CD4-positive, alpha-beta T cell treated with Interleukin-6 at 100 ng/mL for 8 hours (primary cell): ENCODE data around the gene HNRNPUL1.

Source experiments
- DNase-seq: peaks from one replicate; pipeline ENCODE4 v3.0.0-alpha.2; 2020; ENCODE audit warnings: mixed read lengths, low spot score

HNRNPUL1 gene

DNA sequence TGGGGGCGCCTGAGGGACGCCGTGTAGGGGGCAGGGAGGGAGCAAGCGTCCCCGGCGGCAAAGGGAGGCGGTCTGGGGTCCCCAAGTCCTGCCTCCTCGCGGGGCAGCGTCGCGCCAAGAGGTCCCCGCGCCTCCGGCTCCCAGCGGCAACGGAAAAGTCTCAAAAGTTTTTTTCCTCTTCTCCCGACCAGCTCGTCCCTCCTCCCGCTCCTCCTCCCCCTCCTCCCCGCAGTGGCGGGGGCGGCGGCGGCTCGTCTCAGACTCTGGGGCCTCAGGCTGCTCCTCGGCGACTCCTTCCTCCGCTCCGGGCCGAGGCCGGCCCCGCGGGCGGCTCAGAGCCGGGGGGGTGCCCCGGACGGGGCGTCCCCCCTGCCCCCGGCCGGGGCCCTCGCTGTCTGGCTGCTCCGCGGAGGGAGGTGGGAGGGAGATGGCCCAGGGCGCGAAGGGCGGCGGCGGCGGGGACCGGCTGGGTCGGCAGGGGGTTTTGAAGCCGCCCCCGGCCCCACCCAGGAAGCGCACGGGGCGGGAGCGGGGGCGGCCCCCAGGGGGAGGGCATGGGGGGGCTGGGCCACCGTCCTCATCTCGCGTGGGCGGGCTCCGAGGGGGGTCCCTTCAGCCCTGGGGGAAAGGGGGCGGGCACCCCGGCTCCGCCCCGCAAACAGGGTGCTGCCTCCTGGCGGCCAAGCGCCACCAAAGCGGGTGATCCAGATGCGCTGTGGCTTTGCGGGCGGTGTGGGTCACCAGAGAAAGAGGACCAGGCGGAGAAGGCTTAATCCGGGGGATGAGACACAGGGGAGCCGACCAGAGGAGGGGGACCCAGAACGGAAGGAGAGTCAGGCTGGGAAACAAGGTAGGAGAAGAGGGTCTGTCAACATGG is 89.5 kb downstream of the HNRNPUL1 start, which contains the start of gene TGFB1:
Gene TGFB1, minus strand, starts transcription at position 457 of the 877 bp plus-strand sequence. CDS start 878 bp downstream, outside the sequence.
- peak; percentile 95 for DNase-seq

DNA sequence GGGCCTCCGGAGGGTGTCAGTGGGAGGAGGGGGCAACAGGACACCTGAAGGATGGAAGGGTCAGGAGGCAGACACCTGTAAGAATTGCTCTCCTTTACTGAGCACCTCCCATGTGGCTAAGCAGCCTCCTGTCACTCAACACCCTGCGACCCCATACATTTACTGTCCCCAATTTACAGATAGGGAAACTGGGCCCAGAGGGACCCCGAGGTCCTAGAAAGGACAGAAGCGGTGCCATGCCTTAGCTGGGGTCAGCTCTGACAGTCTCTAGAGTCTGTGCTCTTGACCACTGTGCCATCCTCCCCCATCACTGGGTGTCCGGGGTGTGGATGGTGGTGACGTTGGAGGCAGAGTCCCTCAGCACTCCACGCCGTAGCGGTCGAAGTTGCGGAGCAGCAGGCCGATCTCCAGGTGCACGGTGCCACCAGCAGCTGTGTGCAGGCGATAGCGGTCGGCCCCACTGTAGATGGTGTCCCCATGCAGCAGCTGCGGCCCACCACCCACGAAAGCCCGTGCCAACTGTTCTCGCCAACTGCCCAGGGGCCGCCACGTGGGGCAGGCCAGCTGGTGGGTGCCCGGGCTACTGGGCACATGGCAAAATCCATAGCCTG is 90.3 kb downstream of the HNRNPUL1 start:
- DNase-seq = no peak

DNA sequence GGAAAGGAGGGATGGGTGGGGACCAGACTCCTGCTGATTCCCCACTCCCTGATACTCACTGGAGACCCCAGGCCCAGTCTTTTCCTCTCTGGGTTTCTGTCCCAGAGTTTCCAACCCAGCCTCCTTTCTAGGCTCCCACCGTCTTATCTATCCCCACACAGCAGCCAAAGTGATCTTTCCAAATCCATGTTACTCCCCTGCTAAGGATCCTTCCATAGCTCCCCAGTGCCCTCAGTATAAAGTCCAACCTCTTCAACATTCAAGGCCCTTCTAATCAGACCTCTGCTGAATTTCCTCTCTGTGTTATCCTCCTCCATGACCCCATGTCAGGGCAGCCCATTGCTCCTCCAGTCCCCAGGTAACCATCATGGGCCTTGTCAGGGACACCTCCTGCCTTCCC is 90.9 kb downstream of the HNRNPUL1 start:
- DNase-seq = no peak

DNA sequence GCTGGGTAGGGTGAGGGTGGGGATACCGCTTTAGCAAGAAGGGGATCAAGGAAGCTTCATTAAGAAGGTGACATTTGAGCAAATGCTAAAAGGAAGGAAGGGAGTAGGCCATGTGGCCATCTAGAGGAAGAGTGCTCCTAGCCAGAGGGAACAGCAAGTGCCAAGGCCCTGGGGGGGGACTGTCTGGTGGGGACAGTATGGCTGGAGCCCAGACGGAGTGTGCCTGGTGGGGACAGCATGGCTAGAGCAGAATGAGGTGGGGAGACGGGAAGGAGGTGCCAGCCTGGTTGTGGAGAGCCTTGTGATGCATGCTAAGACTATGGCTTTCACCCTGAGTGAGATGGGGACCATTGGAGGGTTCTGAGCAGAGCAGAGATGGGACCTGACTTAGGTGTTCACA is 91.6 kb downstream of the HNRNPUL1 start:
- DNase-seq = no peak

DNA sequence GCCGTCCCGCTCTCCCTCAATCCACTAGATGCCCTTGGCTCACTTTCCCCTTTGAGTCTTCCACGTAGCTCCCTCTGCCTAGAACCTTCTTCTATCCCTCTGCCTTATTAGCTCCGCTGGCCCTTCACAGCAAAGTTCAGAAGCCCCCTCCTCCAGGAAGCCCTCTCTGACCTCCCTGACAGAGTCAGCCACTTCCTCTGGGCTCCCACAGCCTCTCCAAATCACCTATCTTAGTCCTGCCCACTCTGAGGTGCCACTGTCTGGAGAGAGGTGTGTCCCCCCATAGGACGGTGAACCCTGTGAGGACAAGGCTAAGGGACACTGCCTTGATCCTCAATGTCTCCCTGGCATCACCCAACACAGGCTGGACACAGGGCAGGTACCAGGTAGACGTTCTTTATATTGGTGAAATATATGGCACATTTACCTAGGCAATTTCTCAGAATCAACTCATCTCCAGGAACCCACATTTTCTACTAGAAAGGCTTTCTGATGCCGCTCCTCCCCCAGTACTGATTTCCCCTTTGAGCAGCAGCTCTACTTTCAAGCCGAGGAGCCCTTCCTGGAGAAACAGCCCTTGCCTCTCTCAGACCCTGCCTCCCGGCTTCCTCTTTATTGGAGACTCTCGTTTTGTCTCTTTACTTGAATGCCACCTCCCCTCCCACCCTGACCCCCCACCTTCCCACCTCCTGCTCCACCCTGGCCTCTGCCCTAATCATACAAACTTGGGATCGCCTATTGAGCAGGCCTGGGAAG is 93.0 kb downstream of the HNRNPUL1 start:
- DNase-seq = peak; percentile 51
